Activated naive CD4-positive, alpha-beta T cell (primary cell): Measurements from ENCODE around the gene DHODH.
"Not testable (repeated sequence)": the region's sequence is repeated elsewhere in the genome, so short reads cannot be mapped to it uniquely, and the experiment has no call there.

Experiments
- DNase-seq, 4 experiments: peaks; one replicate each; lab custom pipeline; 2025; lab: John Stamatoyannopoulos, UW

Gene DHODH

GRCh38 chr16:72008424-72009216, at the start of gene DHODH:
Gene DHODH (plus strand): TSS chr16:72008744. CDS start chr16:72008765, 21 bp downstream.
- DNase-seq: peak; percentile 91 to 95 (median 92)

GRCh38 chr16:71961066-71962039, 47.2 kb upstream of the DHODH start:
- DNase-seq: peak; percentile 28 to 72 (median 70)

- no peak for DNase-seq
Measured at GRCh38 chr16:71963125-71963875, 45.2 kb upstream of the DHODH start.

GRCh38 chr16:71965223-71965622, 43.3 kb upstream of the DHODH start:
- no peak for DNase-seq

- DNase-seq: no peak
Measured at GRCh38 chr16:71966932-71967331, 41.6 kb upstream of the DHODH start.

- DNase-seq: no peak
Measured at GRCh38 chr16:71969353-71969752, 39.2 kb upstream of the DHODH start.

GRCh38 chr16:71971571-71971970, 37.0 kb upstream of the DHODH start:
- DNase-seq: no peak

GRCh38 chr16:71972356-71972755, 36.2 kb upstream of the DHODH start:
- DNase-seq: no peak

GRCh38 chr16:71973001-71973400, 35.5 kb upstream of the DHODH start:
- DNase-seq: no peak

- DNase-seq: no peak
Measured at GRCh38 chr16:71974068-71974818, 34.3 kb upstream of the DHODH start.

- no peak for DNase-seq
Measured at GRCh38 chr16:71985262-71985974, 23.1 kb upstream of the DHODH start.

GRCh38 chr16:71986131-71986530, 22.4 kb upstream of the DHODH start:
- no peak for DNase-seq

GRCh38 chr16:71995038-71995437, 13.5 kb upstream of the DHODH start:
- no peak for DNase-seq

- not testable (repeated sequence) for DNase-seq
Measured at GRCh38 chr16:71997578-71997977, 11.0 kb upstream of the DHODH start.

GRCh38 chr16:72001180-72001874, 7.2 kb upstream of the DHODH start:
- no peak for DNase-seq

GRCh38 chr16:72002619-72003018, 5.9 kb upstream of the DHODH start:
- no peak for DNase-seq

- not testable (repeated sequence) for DNase-seq
Measured at GRCh38 chr16:72008065-72008423, 500 bp upstream of the DHODH start.

- no peak for DNase-seq
Measured at GRCh38 chr16:72009779-72010178, 1.2 kb downstream of the DHODH start.

GRCh38 chr16:72012607-72013006, 4.1 kb downstream of the DHODH start:
- no peak for DNase-seq

- no peak for DNase-seq
Measured at GRCh38 chr16:72013389-72013788, 4.8 kb downstream of the DHODH start.
